ENCODE results near the gene GRP.
"Not testable (repeated sequence)": the region's sequence is repeated elsewhere in the genome, so short reads cannot be mapped to it uniquely, and the experiment has no call there.

DNA sequence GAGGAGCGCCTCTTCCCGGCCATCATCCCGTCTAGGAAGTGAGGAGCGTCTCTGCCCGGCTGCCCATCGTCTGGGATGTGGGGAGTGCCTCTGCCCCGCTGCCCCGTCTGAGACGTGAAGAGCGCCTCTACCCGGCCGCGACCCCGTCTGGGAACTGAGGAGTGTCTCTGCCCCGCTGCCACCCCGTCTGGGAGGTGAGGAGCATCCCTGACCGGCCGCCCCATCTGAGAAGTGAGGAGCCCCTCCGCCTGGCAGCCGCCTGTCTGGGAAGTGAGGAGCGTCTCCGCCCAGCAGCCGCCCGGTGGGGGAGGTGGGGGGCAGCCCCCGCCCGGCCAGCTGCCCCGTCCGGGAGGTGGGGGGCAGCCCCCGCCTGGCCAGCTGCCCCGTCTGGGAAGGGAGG, 35.5 kb downstream of the GRP start:
- TF ChIP-seq TCF7L2 (IDR thresholded peaks at IDR 0.05; ENCODE audit: borderline replicate concordance, extremely low read depth, insufficient read depth, insufficient read length); POLR2A (IDR thresholded peaks at IDR 0.05; ENCODE audit: borderline replicate concordance, extremely low read depth, insufficient read depth, insufficient read length); POLR2AphosphoS5 (IDR thresholded peaks at IDR 0.05; ENCODE audit: low read depth, low read length); FOSL1 (IDR thresholded peaks at IDR 0.05; ENCODE audit: low read depth); CEBPB (IDR thresholded peaks at IDR 0.05; ENCODE audit: low read depth); EZH2 (IDR thresholded peaks at IDR 0.05); CBX3 (IDR thresholded peaks at IDR 0.05; ENCODE audit: low read depth): not testable (repeated sequence)
- TF ChIP-seq, protein P1, sequence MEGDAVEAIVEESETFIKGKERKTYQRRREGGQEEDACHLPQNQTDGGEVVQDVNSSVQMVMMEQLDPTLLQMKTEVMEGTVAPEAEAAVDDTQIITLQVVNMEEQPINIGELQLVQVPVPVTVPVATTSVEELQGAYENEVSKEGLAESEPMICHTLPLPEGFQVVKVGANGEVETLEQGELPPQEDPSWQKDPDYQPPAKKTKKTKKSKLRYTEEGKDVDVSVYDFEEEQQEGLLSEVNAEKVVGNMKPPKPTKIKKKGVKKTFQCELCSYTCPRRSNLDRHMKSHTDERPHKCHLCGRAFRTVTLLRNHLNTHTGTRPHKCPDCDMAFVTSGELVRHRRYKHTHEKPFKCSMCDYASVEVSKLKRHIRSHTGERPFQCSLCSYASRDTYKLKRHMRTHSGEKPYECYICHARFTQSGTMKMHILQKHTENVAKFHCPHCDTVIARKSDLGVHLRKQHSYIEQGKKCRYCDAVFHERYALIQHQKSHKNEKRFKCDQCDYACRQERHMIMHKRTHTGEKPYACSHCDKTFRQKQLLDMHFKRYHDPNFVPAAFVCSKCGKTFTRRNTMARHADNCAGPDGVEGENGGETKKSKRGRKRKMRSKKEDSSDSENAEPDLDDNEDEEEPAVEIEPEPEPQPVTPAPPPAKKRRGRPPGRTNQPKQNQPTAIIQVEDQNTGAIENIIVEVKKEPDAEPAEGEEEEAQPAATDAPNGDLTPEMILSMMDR (IDR thresholded peaks at IDR 0.05 in 2 of 3, conservative IDR thresholded peaks at IDR 0.05 in 1 of 3; ENCODE audit: borderline replicate concordance in 1 of 3, insufficient read depth in 1 of 3, low read depth in 2 of 3, low read length in 2 of 3): not testable (repeated sequence)
